Activated CD4-positive, alpha-beta T cell treated with anti-CD3 and anti-CD28 coated beads, Interleukin-2, amount 10 ng/mL, durations not matched to agents 7 days and 5 days (primary cell): Measurements from ENCODE around the gene GAS2L2. TPM values are rescaled to one million over a fixed set of nuclear protein-coding genes. Genes with fewer than 3 reads are reported as not detected.

ENCODE experiments used
- CTCF ChIA-PET: fragments of 350-600 bp; sonication (Branson Sonifier 250); formaldehyde crosslinking; loops from one replicate; lab custom pipeline; 2021; ENCODE audit warnings: antibody characterized with exemption; lab: Charles Lee
- POLR2A ChIA-PET: fragments of 350-600 bp; sonication (Branson Sonifier 250); formaldehyde crosslinking; loops from one replicate; lab custom pipeline; 2021; ENCODE audit warnings: antibody characterized with exemption; lab: Charles Lee
- DNase-seq: peaks from one replicate; pipeline ENCODE4 v3.0.0-alpha.2; 2020
- H3K27ac Mint-ChIP-seq: one replicate; pipeline ENCODE4 v1.8.0; 2021; ENCODE audit warnings: mild to moderate bottlenecking, moderate library complexity, mixed read lengths
- H3K27me3 Mint-ChIP-seq: one replicate; pipeline ENCODE4 v1.8.0; 2021; ENCODE audit warnings: mixed read lengths
- H3K36me3 Mint-ChIP-seq: one replicate; pipeline ENCODE4 v1.8.0; 2021; ENCODE audit warnings: low read depth, mixed read lengths
- H3K4me1 Mint-ChIP-seq: one replicate; pipeline ENCODE4 v1.8.0; 2021; ENCODE audit warnings: mixed read lengths
- H3K4me3 Mint-ChIP-seq: one replicate; pipeline ENCODE4 v1.8.0; 2021; ENCODE audit warnings: mild to moderate bottlenecking, moderate library complexity, mixed read lengths
- H3K9me3 Mint-ChIP-seq: one replicate; pipeline ENCODE4 v1.8.0; 2021; ENCODE audit warnings: mixed read lengths
- total RNA-seq, 2 experiments: library from RNA; stranded (reverse); gene quantifications; one replicate each; pipeline ENCODE4 v1.2.3, GENCODE V29; 2021

Gene GAS2L2
- total RNA-seq, 2 experiments from 2014 or later = not detected

GRCh38 chr17:35730400-35731005 is 22.5 kb downstream of the GAS2L2 start:
- peaks cover 3% of the 10 kb centered on the region for H3K36me3 Mint-ChIP-seq
- peaks cover 14% of the 10 kb centered on the region for H3K27me3 Mint-ChIP-seq
- H3K27ac Mint-ChIP-seq = no peak overlapping the region
- ChIA-PET CTCF (interaction anchor here (1.2 to 1.8 kb wide), 4 partner anchors 8 to 34 kb away, joined by 3 to 5 read pairs (median 4); no protein-coding TSS in a partner anchor), POLR2A (interaction anchor here (0.6 to 0.8 kb wide), 2 partner anchors 538 to 876 kb away, joined by 3 read pairs; no protein-coding TSS in a partner anchor)
- H3K4me3 Mint-ChIP-seq = peak overlapping the region; percentile 49
- no peaks in the 10 kb centered on the region for H3K9me3 Mint-ChIP-seq
- DNase-seq = no peak
- H3K4me1 Mint-ChIP-seq = peaks cover 12% of the 10 kb centered on the region

GRCh38 chr17:35729405-35729833 is 23.6 kb downstream of the GAS2L2 start:
- H3K4me1 Mint-ChIP-seq = peaks cover 12% of the 10 kb centered on the region
- H3K9me3 Mint-ChIP-seq = no peaks in the 10 kb centered on the region
- POLR2A ChIA-PET = no interaction called here
- H3K4me3 Mint-ChIP-seq = no peak overlapping the region
- no peak for DNase-seq
- CTCF ChIA-PET = interaction anchor here (1.6 kb wide), 1 partner anchor 14 kb away, joined by 3 read pairs; no protein-coding TSS in a partner anchor
- H3K27ac Mint-ChIP-seq = no peak overlapping the region
- H3K36me3 Mint-ChIP-seq = peaks cover 5% of the 10 kb centered on the region
- peaks cover 14% of the 10 kb centered on the region for H3K27me3 Mint-ChIP-seq

- no peak for DNase-seq
- H3K4me3 Mint-ChIP-seq = no peak overlapping the region
- no peak overlapping the region for H3K27ac Mint-ChIP-seq
- ChIA-PET CTCF (interaction anchor here (1.2 to 1.6 kb wide), 3 partner anchors 13 to 36 kb away, joined by 3 to 5 read pairs (median 3); no protein-coding TSS in a partner anchor), POLR2A (no interaction called here)
- H3K9me3 Mint-ChIP-seq = no peaks in the 10 kb centered on the region
- H3K36me3 Mint-ChIP-seq = peaks cover 11% of the 10 kb centered on the region
- H3K27me3 Mint-ChIP-seq = peaks cover 14% of the 10 kb centered on the region
- H3K4me1 Mint-ChIP-seq = peaks cover 12% of the 10 kb centered on the region
These were observed 24.5 kb downstream of the GAS2L2 start for GRCh38 chr17:35728551-35728950.

GRCh38 chr17:35727635-35728034 is 25.4 kb downstream of the GAS2L2 start:
- Mint-ChIP-seq H3K9me3 (no peaks in the 10 kb centered on the region), H3K4me3 (no peak overlapping the region), H3K27me3 (peaks cover 10% of the 10 kb centered on the region), H3K36me3 (peaks cover 11% of the 10 kb centered on the region), H3K27ac (no peak overlapping the region), H3K4me1 (peaks cover 12% of the 10 kb centered on the region)
- ChIA-PET POLR2A (no interaction called here), CTCF (interaction anchor here (1.2 to 1.3 kb wide), 2 partner anchors 20 to 37 kb away, joined by 3 to 5 read pairs; no protein-coding TSS in a partner anchor)
- DNase-seq = no peak

GRCh38 chr17:35726953-35727460 is 26.0 kb downstream of the GAS2L2 start:
- no peak overlapping the region for H3K4me3 Mint-ChIP-seq
- H3K27ac Mint-ChIP-seq = no peak overlapping the region
- no peaks in the 10 kb centered on the region for H3K9me3 Mint-ChIP-seq
- H3K4me1 Mint-ChIP-seq = peaks cover 12% of the 10 kb centered on the region
- peaks cover 12% of the 10 kb centered on the region for H3K36me3 Mint-ChIP-seq
- POLR2A ChIA-PET = interaction anchor here (0.6 kb wide), 1 partner anchor 1183 kb away, joined by 4 read pairs; no protein-coding TSS in a partner anchor
- no peak for DNase-seq
- CTCF ChIA-PET = interaction anchor here (1.3 kb wide), 1 partner anchor 10 kb away, joined by 3 read pairs; no protein-coding TSS in a partner anchor
- H3K27me3 Mint-ChIP-seq = peaks cover 6% of the 10 kb centered on the region

- no peak overlapping the region for H3K4me3 Mint-ChIP-seq
- H3K27me3 Mint-ChIP-seq = peaks cover 6% of the 10 kb centered on the region
- DNase-seq = no peak
- H3K36me3 Mint-ChIP-seq = peaks cover 14% of the 10 kb centered on the region
- no peak overlapping the region for H3K27ac Mint-ChIP-seq
- ChIA-PET POLR2A (interaction anchor here (0.6 kb wide), 1 partner anchor 1182 kb away, joined by 4 read pairs; no protein-coding TSS in a partner anchor), CTCF (interaction anchor here (1.3 kb wide), 1 partner anchor 11 kb away, joined by 3 read pairs; no protein-coding TSS in a partner anchor)
- H3K9me3 Mint-ChIP-seq = no peaks in the 10 kb centered on the region
- H3K4me1 Mint-ChIP-seq = peaks cover 12% of the 10 kb centered on the region
These were observed 26.7 kb downstream of the GAS2L2 start for GRCh38 chr17:35726127-35726952.

GRCh38 chr17:35725802-35726126 is 27.3 kb downstream of the GAS2L2 start:
- no peak overlapping the region for H3K4me3 Mint-ChIP-seq
- ChIA-PET CTCF (no interaction called here), POLR2A (no interaction called here)
- H3K4me1 Mint-ChIP-seq = peaks cover 6% of the 10 kb centered on the region
- no peaks in the 10 kb centered on the region for H3K9me3 Mint-ChIP-seq
- H3K36me3 Mint-ChIP-seq = peaks cover 16% of the 10 kb centered on the region
- peaks cover under 1% of the 10 kb centered on the region for H3K27me3 Mint-ChIP-seq
- DNase-seq = no peak
- H3K27ac Mint-ChIP-seq = no peak overlapping the region

- Mint-ChIP-seq H3K9me3 (no peaks in the 10 kb centered on the region), H3K36me3 (peaks cover 17% of the 10 kb centered on the region), H3K4me3 (no peak overlapping the region), H3K4me1 (peaks cover 1% of the 10 kb centered on the region), H3K27me3 (no peaks in the 10 kb centered on the region), H3K27ac (no peak overlapping the region)
- CTCF ChIA-PET = no interaction called here
- POLR2A ChIA-PET = no interaction called here
- no peak for DNase-seq
These were observed 28.0 kb downstream of the GAS2L2 start for GRCh38 chr17:35725058-35725457.

- DNase-seq = no peak
- Mint-ChIP-seq H3K9me3 (no peaks in the 10 kb centered on the region), H3K27ac (no peak overlapping the region), H3K4me3 (no peak overlapping the region), H3K4me1 (no peaks in the 10 kb centered on the region), H3K27me3 (no peaks in the 10 kb centered on the region), H3K36me3 (peaks cover 25% of the 10 kb centered on the region)
- POLR2A ChIA-PET = no interaction called here
- CTCF ChIA-PET = interaction anchor here (1.0 to 1.6 kb wide), 3 partner anchors 13 to 24 kb away, joined by 3 to 5 read pairs (median 4); no protein-coding TSS in a partner anchor
These were observed 29.3 kb downstream of the GAS2L2 start for GRCh38 chr17:35723735-35724134.

GRCh38 chr17:35717475-35717874 is 35.6 kb downstream of the GAS2L2 start:
- H3K4me1 Mint-ChIP-seq = no peaks in the 10 kb centered on the region
- DNase-seq = no peak
- H3K27me3 Mint-ChIP-seq = no peaks in the 10 kb centered on the region
- H3K36me3 Mint-ChIP-seq = peaks cover 21% of the 10 kb centered on the region
- ChIA-PET POLR2A (no interaction called here), CTCF (interaction anchor here (1.5 to 2.2 kb wide), 2 partner anchors 14 to 17 kb away, joined by 3 to 5 read pairs; partner anchors contain the start of gene RASL10B)
- H3K27ac Mint-ChIP-seq = no peak overlapping the region
- no peaks in the 10 kb centered on the region for H3K9me3 Mint-ChIP-seq
- no peak overlapping the region for H3K4me3 Mint-ChIP-seq

- Mint-ChIP-seq H3K27me3 (no peaks in the 10 kb centered on the region), H3K27ac (no peak overlapping the region), H3K36me3 (peaks cover 20% of the 10 kb centered on the region), H3K4me1 (no peaks in the 10 kb centered on the region), H3K4me3 (no peak overlapping the region), H3K9me3 (no peaks in the 10 kb centered on the region)
- DNase-seq = no peak
- ChIA-PET CTCF (interaction anchor here (1.5 kb wide), 1 partner anchor 17 kb away, joined by 3 read pairs; no protein-coding TSS in a partner anchor), POLR2A (no interaction called here)
These were observed 36.1 kb downstream of the GAS2L2 start for GRCh38 chr17:35716897-35717465.

- Mint-ChIP-seq H3K36me3 (peaks cover 20% of the 10 kb centered on the region), H3K9me3 (no peaks in the 10 kb centered on the region), H3K27ac (no peak overlapping the region), H3K4me3 (no peak overlapping the region), H3K27me3 (no peaks in the 10 kb centered on the region), H3K4me1 (peaks cover 1% of the 10 kb centered on the region)
- ChIA-PET POLR2A (no interaction called here), CTCF (interaction anchor here (0.6 to 1.1 kb wide), 2 partner anchors 12 to 986 kb away, joined by 3 to 4 read pairs; no protein-coding TSS in a partner anchor)
- no peak for DNase-seq
These were observed 36.9 kb downstream of the GAS2L2 start for GRCh38 chr17:35716173-35716572.
